ENCODE results near the gene PPM1F.

Gene PPM1F

DNA sequence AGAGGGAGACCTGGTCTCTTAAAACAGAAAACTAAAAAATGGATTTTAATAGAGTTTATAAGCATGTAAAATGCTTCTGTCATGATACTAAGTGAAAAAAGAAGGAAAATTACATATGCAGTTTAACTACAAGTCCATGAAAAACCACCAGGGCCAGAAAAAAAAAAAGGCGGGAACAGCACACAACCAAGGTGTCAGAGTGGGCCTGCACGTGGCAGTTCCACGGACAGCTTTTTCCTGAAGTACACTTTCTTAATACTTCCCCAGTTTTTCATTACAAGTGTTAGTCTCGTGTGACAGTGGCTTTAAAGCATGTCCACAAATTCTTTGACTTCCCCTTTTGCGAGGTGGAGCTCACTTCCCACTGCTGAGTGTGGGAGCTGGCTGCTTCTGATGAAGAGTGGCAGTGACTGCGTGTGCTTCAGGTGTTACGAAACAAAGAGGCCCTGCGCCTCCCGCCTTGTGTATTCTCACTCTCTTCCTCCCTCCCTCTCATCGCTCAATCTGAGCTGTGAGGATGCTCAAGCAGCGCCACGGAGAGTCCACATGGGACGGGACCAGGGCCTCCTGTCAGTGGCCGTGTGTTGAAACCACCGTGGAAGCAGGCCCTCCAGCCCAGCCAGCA is 16.4 kb downstream of the PPM1F start:
- Mint-ChIP-seq H3K9me3 (no peaks in the 10 kb centered on the region), H3K36me3 (peaks cover 25 to 51% of the 10 kb centered on the region in 2 donors), H3K27me3 (no peaks in the 10 kb centered on the region), H3K4me1 (peaks cover 39 to 61% of the 10 kb centered on the region in 2 donors), H3K27ac (peak overlapping the region; percentile 47), H3K4me3 (peak overlapping the region in 1 of 2 donors; percentile 43)
- ATAC-seq (replicated peaks) (peak in 1 of 2 donors; percentile 10), DNase-seq (no peak)

DNA sequence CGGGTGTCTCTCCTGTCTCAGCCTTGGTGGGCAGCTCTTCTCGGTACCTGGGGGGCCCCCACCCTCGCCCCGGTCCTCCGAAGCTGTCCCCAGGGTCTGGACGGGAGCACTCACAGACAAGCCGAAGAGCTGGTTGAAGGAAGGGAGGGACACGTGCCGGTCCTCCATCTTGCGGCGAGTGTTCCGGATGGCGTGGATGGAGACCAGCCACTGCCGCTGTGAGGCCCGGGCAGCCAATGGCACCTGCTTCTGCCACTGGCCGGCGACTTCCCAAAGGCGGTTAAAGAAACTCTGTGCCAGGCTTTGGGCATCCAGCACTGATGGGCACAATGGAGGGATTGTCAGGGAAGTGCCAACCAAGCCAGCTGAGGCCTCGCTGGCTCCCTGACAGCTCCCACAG is 18.7 kb downstream of the PPM1F start:
- DNase-seq: no peak
- Mint-ChIP-seq H3K4me1 (peaks cover 26 to 40% of the 10 kb centered on the region in 2 donors), H3K9me3 (no peaks in the 10 kb centered on the region), H3K36me3 (peaks cover 30 to 62% of the 10 kb centered on the region in 2 donors), H3K27me3 (no peaks in the 10 kb centered on the region), H3K27ac (no peak overlapping the region), H3K4me3 (no peak overlapping the region)
- ATAC-seq (replicated peaks): no peak

DNA sequence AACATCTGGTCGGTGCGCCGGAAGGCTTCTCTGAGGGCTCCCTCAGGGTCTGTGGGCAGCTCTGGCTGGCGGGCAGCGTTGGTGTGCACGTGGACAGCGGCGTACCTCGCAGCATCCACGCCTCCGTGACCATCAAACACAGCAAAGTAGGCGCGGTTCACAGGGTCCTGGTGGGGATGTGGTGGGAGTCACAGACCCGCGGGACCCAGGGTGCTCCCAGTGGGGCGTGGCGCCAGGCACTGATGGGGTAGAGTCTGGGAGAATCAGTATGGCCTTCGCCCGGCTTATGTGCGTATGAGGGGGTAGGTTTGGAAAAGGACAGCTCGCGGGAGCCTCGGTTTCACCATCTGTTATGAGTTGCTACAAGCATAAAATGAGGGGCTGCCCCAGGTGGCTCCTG is 19.2 kb downstream of the PPM1F start:
- H3K4me3 Mint-ChIP-seq: no peak overlapping the region
- H3K4me1 Mint-ChIP-seq: peaks cover 21 to 37% of the 10 kb centered on the region in 2 donors
- no peak for DNase-seq
- H3K36me3 Mint-ChIP-seq: peaks cover 33 to 67% of the 10 kb centered on the region in 2 donors
- H3K9me3 Mint-ChIP-seq: no peaks in the 10 kb centered on the region
- H3K27me3 Mint-ChIP-seq: no peaks in the 10 kb centered on the region
- no peak overlapping the region for H3K27ac Mint-ChIP-seq
- ATAC-seq (replicated peaks): no peak

DNA sequence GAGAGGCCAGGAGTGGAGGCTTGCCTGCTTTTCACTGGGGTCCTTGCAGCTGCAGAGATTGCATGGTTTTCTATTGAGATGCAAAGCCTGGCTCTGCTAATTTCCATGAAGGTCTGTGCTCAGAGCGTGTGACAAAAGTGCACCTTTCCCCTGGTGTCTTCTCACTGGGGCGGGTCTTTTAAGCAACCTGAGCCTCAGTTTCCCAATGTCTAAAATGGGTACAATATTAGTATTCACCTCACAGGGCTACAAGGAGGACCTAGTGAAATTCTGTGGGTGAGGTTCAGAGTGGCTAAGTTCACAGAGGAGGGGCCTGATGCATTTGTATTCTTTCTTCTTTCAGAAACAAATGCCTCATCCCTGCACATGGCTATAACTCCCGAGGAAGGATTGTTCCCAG is 20.3 kb downstream of the PPM1F start:
- Mint-ChIP-seq H3K4me1 (peaks cover 11 to 32% of the 10 kb centered on the region in 2 donors), H3K4me3 (no peak overlapping the region), H3K27me3 (no peaks in the 10 kb centered on the region), H3K36me3 (peaks cover 35 to 64% of the 10 kb centered on the region in 2 donors), H3K9me3 (no peaks in the 10 kb centered on the region), H3K27ac (no peak overlapping the region)
- ATAC-seq (replicated peaks): no peak
- DNase-seq: no peak

DNA sequence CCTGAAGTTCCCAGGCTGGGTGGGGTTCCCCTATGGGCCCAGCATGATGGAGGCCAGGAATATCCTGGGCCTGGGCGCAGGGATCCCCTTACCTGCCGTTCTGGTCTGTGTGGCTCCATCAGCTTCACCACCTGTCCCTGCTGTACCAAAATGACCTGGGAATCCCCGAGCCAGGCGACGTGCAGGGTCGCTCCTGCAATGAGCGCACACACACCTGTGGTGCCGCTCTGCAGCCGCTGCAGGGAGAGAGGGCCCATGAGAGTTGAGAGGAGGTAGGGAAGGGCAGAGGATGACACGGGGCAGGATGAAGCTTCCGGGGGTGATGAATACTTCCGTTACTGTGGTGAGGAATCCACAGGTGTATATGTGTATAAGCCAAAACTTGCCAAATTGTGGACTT is 21.6 kb downstream of the PPM1F start:
- no peak overlapping the region for H3K27ac Mint-ChIP-seq
- H3K27me3 Mint-ChIP-seq: no peaks in the 10 kb centered on the region
- DNase-seq: no peak
- no peak overlapping the region for H3K4me3 Mint-ChIP-seq
- peaks cover 4 to 25% of the 10 kb centered on the region in 2 donors for H3K4me1 Mint-ChIP-seq
- ATAC-seq (replicated peaks): no peak
- no peaks in the 10 kb centered on the region for H3K9me3 Mint-ChIP-seq
- peaks cover 34 to 59% of the 10 kb centered on the region in 2 donors for H3K36me3 Mint-ChIP-seq

DNA sequence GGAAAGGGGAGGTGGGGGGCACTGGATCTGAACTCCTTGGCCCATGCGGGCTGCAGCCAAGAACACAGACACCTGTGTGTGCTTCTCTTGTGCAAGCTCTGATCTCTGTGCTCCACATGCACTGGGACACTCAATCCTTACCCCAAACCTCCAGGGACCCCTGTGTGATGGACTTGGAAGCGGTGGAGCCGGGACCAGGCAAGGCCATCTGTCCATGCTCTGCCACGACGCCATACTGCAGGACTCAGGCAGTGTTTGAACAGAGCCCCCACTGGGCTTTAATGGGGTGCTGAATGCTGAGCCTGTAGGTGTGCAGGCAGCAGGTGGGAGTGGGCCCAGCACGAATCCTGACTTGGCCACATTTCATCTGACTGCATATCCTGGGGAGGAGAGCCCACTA is 23.4 kb downstream of the PPM1F start:
- Mint-ChIP-seq H3K27ac (no peak overlapping the region), H3K4me1 (peaks cover 4 to 13% of the 10 kb centered on the region in 2 donors), H3K4me3 (no peak overlapping the region), H3K9me3 (no peaks in the 10 kb centered on the region), H3K27me3 (no peaks in the 10 kb centered on the region), H3K36me3 (peaks cover 39 to 57% of the 10 kb centered on the region in 2 donors)
- DNase-seq (no peak), ATAC-seq (replicated peaks) (no peak)

DNA sequence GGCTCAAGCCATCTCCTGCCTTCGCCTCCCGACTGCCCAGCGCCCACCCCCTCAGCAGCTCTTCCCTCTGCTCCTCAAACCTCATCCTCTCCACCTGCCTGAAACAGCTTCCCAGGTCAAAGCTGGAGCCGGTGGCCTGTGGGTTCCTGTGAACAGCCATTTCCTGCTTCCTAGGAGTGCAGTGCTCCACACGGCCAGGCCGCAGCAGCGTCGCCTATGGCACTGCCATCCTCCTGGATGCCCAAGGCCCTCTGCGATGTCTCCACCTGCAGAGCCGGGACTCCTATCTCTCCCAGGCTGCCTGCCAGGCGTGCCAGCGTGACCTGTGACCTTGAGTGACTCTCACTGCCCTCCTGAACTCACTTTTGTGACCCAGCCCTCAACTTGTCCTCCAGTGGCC is 24.6 kb downstream of the PPM1F start:
- no peak for DNase-seq
- H3K4me3 Mint-ChIP-seq: no peak overlapping the region
- H3K4me1 Mint-ChIP-seq: peaks cover 4 to 13% of the 10 kb centered on the region in 2 donors
- no peaks in the 10 kb centered on the region for H3K9me3 Mint-ChIP-seq
- H3K27ac Mint-ChIP-seq: no peak overlapping the region
- H3K36me3 Mint-ChIP-seq: peaks cover 35 to 51% of the 10 kb centered on the region in 2 donors
- ATAC-seq (replicated peaks): no peak
- H3K27me3 Mint-ChIP-seq: no peaks in the 10 kb centered on the region

DNA sequence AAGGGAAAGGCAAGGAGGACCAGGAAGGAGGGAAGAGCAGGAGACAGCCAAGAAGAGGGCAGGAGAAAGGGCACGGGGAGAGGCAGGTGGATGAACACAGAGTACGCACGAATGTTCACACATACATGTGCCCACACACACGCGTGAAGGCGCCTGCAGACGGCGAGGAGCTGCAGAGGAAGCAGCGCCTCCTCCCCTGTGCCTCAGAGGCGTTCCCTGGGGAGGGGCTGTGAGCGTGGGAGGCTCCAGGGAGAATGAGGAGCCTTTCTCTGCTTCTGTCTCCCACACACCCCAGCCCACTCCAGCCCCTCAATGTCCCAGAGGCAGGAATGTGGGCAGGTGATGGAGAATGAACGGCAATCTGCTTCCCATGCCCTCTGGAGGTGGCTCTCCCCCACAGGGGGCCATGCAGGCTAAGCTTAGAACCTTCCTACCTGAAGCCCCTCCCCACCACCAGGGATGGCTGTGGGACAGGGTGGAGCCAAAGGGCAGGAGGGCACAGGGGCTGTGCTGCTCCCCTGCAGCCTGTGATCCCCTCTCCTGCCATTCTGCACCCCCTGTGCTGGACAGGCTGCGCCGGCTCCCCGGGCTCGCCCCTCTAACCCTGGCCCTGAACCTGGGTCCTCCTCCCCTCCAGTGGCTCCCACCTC is 25.3 kb downstream of the PPM1F start:
- H3K9me3 Mint-ChIP-seq: no peaks in the 10 kb centered on the region
- H3K27me3 Mint-ChIP-seq: no peaks in the 10 kb centered on the region
- H3K27ac Mint-ChIP-seq: peak overlapping the region; percentile 93
- DNase-seq: no peak
- no peak for ATAC-seq (replicated peaks)
- peaks cover 32 to 44% of the 10 kb centered on the region in 2 donors for H3K36me3 Mint-ChIP-seq
- H3K4me1 Mint-ChIP-seq: peaks cover 4 to 13% of the 10 kb centered on the region in 2 donors
- no peak overlapping the region for H3K4me3 Mint-ChIP-seq

DNA sequence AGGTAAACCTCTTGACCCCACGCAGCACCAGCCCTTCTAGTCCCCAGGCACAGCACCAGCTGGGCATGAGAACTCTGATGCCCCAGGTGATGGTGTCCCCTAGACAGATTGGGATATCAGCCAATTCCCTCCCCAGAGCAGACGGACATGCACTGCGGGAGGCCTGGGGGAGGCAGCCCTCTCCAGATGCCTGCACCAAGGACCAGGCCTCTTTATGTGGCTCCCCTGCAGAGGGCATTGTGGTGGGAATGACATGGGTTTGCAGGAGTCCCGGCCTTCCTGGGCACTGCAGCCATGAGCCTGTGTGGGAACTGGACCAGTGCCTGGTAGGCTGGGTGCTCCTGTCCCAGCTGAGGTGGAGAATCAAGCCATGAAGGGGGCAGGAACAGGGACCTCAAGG is 25.9 kb downstream of the PPM1F start:
- Mint-ChIP-seq H3K36me3 (peaks cover 32 to 45% of the 10 kb centered on the region in 2 donors), H3K4me1 (peaks cover 4 to 13% of the 10 kb centered on the region in 2 donors), H3K4me3 (no peak overlapping the region), H3K27ac (peak overlapping the region; percentile 93), H3K9me3 (no peaks in the 10 kb centered on the region), H3K27me3 (no peaks in the 10 kb centered on the region)
- ATAC-seq (replicated peaks) (no peak), DNase-seq (no peak)

DNA sequence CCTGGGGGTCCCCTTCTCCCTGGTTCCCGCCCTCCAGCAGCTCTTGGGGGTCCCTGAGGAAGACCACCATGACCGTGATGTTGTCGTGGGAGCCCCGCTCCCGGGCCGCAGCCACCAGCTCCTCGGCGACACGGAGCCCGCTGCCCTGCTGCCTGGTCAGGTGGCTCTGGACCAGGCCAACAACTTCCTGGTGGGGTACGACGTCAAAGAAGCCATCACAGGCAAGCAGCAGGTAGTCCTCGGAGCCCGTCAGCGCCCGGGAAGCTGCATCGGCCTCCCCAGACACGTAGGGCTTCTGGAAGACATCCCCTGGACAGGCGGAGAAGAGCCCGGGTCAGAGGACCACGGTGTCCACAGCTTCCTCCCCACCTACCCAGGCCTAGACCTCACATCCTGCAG is 29.5 kb downstream of the PPM1F start:
- Mint-ChIP-seq H3K27me3 (no peaks in the 10 kb centered on the region), H3K36me3 (peaks cover 16 to 20% of the 10 kb centered on the region in 2 donors), H3K4me3 (no peak overlapping the region), H3K27ac (no peak overlapping the region), H3K4me1 (peaks cover 4 to 9% of the 10 kb centered on the region in 2 donors), H3K9me3 (no peaks in the 10 kb centered on the region)
- DNase-seq: no peak
- no peak for ATAC-seq (replicated peaks)

DNA sequence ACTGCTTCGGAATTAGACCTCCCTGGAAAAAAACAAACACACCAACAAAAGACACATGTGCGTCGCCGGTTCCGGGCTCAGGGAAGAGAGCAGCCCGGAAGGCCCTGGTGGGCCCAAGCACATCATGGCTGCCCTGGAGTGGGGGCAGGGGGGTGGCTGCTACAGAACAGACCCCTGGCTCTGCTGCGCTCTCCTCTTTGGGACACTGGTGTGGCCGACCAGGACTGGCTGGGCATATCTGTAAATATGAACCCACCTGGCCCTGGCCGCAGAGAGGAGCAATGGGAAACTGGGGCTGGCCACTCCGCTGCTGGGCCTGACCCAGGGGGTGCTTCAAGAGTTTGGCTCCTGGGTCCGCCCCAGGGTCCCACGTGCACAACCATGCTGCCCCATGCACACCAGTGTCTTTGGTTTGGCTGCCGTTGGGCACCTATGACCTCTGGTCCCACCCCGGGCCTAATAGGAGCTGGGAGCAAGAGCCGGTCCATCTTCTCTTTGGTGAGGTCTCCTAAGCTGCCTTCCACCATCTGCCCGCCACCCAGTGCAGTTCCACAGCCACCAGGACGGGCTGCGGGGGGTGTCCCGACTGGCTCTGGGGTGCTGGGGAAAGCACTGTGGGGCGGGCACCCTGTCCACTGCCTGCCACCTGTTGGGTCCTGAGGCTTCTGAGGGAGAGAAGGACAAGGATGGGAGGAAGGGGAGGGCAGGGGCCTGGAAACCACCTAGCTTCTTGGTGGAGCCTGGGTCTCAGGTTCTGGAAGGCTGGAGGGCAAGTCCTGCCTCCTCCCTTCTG is 30.1 kb downstream of the PPM1F start:
- no peak for ATAC-seq (replicated peaks)
- Mint-ChIP-seq H3K36me3 (peaks cover 13 to 18% of the 10 kb centered on the region in 2 donors), H3K4me1 (peaks cover 4 to 6% of the 10 kb centered on the region in 2 donors)

DNA sequence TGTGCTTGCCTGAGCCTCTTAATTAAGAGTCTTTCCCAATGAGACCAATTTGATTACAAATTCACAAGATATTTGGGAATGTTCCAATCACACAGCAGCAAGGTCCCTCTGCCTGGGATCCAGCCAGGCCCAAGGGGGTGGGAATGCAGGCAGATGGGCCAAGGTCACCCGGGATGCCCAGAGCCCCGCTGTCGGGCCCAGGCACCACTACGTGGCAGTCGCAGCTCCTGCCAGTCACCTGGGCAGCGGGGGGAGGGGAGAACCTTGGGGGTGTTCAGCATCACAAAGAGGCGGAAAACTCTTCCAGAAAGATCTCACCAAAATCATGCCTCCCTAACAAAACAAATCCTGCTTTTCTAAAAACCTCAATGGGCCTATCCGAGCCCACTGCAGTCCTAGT is 30.9 kb downstream of the PPM1F start:
- DNase-seq (no peak), ATAC-seq (replicated peaks) (no peak)
- Mint-ChIP-seq H3K4me3 (no peak overlapping the region), H3K27me3 (no peaks in the 10 kb centered on the region), H3K4me1 (peaks cover 0 to 2% of the 10 kb centered on the region in 2 donors), H3K9me3 (no peaks in the 10 kb centered on the region), H3K36me3 (peaks cover 10 to 15% of the 10 kb centered on the region in 2 donors), H3K27ac (no peak overlapping the region)

More for the DNA sequence above, 30.1 kb downstream of the PPM1F start:
- no peak for DNase-seq
- H3K4me3 Mint-ChIP-seq: no peak overlapping the region
- H3K27ac Mint-ChIP-seq: no peak overlapping the region
- H3K27me3 Mint-ChIP-seq: no peaks in the 10 kb centered on the region
- H3K9me3 Mint-ChIP-seq: no peaks in the 10 kb centered on the region

DNA sequence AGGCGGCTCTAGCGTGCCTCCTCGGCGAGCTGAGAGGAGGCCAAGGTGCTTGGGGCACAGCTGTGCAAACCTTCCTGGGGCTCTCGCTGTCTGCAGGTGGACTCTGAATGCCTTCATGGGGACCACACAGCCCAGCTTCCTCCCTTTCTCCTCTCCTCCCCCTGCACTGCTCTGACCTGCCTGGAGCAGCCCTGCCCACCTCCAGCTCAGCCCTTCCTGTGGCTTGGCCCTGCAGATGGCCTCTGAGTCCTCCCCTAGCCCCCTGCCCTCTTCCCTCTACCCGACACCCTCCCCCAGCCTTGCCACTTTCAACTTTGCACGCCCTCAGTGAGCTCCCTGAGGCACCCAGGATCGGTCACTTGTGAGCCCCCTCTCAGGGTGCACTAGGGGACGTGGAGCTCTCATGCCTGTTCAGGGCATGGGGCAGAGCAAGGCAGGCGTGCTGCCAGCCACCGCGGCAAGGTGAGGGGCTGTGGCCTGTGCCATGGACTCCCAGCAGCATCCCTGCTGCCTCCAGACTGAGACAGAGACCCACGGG is 31.4 kb downstream of the PPM1F start:
- H3K4me1 Mint-ChIP-seq: peaks cover 0 to 1% of the 10 kb centered on the region in 2 donors
- no peak for ATAC-seq (replicated peaks)
- no peak for DNase-seq
- peaks cover 9 to 14% of the 10 kb centered on the region in 2 donors for H3K36me3 Mint-ChIP-seq
- no peaks in the 10 kb centered on the region for H3K9me3 Mint-ChIP-seq
- H3K4me3 Mint-ChIP-seq: no peak overlapping the region
- no peaks in the 10 kb centered on the region for H3K27me3 Mint-ChIP-seq
- H3K27ac Mint-ChIP-seq: no peak overlapping the region

DNA sequence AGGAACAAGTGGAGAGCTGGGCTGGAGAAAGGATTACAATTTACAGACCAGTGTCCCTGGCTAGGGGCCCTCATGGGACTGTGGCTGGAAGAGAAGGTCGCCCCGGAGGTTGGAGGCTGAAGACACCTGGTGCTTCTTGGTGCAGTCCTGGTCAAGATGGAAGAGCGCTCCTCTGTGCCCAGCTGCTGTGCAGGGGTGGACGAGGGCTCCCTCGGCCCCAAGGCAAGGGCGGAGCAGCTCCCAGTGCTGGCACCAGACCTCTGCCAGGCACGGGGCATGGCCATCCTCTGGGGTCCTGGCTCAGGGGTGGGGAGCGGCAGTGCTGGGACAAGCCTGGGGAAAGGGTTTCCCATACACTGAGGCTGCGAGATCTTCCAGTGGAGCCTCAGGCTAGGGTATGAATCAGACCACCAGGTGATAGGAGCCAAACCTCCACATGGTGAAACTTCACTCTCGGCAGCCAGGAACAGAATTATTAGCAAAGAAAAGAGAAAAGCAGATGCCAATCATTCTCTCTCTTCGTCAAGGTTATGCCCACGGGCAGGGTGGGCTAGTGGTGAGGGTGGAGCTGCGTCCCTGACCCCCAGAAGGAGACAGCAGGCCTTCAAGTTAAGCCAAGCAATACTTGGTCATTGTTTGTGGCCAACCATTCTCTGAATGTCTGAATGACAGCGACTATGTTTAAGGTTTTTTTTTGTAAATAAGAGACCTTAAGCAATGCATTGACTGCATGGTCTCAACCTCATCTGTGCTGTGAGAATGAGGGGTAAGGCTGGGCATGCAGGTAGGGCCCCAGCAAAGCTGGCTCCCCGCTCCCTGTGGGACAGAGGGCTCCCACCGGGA is 32.1 kb downstream of the PPM1F start:
- no peak for DNase-seq
- Mint-ChIP-seq H3K4me3 (no peak overlapping the region), H3K27ac (no peak overlapping the region), H3K27me3 (no peaks in the 10 kb centered on the region), H3K9me3 (no peaks in the 10 kb centered on the region), H3K4me1 (peaks cover 0 to 2% of the 10 kb centered on the region in 2 donors), H3K36me3 (peaks cover 9 to 12% of the 10 kb centered on the region in 2 donors)
- ATAC-seq (replicated peaks): no peak
